RKO (cell line): ENCODE data around the gene GNPDA2.
"Not testable (repeated sequence)": the region's sequence is repeated elsewhere in the genome, so short reads cannot be mapped to it uniquely, and the experiment has no call there.

ENCODE experiments used
- DNase-seq: peaks from one replicate; pipeline ENCODE4 v3.0.0-alpha.2; 2016; ENCODE audit warnings: low spot score

Gene GNPDA2

DNA sequence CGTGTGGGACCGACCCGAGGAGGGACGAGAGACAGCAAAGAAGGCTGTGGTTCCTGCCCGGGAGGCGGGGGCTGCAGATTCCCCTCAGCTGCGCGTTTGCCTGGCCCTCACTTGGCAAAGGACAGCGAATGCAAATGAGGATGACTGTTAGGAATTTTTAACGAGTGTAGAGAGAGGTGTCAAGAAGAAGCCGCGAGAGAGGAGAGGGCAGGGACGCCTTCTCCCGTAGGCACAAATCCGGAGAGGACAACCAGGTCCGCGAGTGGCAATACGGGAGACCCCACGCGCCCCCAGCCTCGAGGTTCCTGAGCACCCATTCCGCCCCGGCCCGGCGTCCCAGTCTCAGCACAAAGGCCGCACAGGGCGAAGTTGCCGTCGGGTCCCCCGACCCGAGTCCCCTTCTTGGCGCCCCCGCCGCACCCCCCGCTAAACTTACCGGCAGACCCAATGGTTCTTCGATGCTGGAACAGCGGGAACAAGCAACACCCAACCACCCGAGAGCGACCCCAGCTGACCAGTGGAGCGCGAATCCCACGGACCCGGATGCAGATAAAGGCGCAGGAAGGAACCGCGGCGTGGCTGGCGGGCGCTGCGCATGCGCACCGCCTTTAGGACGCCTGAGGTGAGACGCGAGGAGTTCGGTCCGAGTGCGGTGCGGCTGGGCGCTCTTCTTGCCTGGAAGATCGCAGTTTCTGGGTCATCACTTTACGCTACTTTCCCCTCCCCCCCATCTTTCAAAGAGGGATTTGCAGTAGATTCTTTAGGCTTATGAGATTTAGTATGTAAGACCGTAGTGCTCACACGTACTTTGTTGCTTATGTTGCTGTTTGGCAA, at the start of gene GNPDA2:
TSS of gene GNPDA2 (minus strand) at position 519 of the 834 bp plus-strand sequence. CDS start 4,349 bp downstream, outside the sequence.
- peak; percentile 94 for DNase-seq

DNA sequence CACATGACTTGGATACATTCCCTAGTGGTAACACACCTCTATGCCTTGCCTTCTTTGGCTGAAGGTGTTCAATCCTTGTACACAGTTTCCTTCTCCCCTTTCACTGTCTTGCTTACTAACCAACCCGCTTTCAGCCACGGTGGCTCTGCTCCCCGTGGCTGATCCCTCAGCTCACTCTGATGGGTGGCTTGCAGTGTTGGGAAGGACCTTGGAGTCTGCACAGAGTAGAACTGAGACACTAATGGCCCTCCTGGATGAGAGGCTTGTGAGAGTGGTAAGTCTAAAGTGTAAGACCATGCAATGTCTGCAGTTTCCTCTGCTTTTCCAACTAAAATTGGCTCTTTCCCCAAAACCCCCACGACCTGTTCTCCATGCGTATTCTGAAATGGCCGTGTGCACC, 46.0 kb upstream of the GNPDA2 start:
- no peak for DNase-seq

DNA sequence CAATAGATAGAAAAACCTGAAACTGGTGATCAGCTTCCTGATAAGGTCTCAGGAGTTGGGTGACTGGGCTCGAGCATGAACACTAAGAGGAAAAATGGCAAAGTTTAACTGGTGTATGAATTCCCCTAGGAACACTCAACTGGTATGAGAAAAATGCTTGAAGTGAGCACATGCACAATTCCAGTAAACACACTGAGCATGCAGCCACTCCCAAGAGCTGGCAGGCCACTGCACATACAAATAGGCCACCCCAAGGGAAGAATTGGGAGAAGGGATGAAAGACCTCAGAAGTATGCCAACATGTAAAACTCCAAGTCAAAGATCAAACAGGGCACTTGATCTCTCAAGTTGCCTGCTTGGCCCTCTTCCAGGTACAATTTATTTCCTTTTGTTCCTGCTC, 45.4 kb upstream of the GNPDA2 start:
- DNase-seq = no peak

DNA sequence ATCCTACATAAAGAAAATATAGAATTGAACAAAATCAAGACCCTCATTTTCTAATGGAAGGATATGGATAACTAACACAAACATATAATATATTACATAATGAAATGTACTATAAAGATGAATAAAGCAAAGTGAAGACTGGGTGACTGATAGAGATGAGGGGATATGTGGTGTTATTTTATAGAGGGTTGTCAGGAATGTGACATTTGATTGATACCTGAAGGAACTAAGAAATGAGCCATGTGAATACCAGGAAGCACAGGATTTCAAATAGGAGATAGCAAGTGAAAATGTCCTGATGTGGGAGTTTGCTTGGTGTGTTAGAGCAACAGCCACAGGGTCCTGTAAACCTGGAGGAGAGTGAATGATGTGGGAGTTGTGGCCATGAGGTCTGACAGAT, 40.1 kb upstream of the GNPDA2 start:
- no peak for DNase-seq

DNA sequence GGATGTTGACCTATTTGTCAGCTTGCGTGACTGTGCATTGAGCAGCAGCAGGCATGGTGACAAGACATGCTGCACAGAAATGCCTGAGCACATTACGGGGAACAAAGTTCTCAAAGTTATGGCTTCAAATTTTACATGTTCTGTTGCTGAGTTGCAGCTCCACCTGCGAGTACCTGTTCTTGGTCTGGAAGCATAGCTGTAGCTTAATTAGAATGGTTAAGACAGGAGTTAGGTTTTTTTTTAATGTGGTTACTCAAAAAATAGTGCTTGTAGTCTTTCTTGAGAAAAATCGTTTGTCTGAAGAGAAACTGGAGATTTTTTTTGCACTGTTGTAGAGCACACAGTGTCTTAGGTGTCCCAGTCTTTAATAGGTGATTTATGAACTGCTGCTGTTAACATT, 38.8 kb upstream of the GNPDA2 start:
- DNase-seq = no peak

DNA sequence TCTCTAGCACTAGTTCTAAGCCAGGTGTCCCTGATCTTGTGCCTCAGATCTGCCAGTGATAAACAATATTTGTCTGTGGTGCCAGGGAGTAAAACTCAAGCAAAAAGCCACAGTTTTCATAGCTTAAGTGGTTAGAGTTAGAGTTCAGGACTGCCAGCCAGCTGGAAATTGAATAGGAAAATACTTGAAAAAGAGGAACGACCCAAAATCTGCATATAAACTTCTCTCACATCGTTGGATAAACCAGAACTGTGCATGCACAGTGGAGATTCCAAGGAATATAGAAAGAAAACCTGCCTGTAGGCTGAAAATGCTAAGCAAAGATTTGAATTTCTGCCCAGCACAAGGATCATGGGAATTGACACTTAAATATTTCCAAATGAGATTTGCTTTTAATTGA, 35.0 kb upstream of the GNPDA2 start:
- no peak for DNase-seq

DNA sequence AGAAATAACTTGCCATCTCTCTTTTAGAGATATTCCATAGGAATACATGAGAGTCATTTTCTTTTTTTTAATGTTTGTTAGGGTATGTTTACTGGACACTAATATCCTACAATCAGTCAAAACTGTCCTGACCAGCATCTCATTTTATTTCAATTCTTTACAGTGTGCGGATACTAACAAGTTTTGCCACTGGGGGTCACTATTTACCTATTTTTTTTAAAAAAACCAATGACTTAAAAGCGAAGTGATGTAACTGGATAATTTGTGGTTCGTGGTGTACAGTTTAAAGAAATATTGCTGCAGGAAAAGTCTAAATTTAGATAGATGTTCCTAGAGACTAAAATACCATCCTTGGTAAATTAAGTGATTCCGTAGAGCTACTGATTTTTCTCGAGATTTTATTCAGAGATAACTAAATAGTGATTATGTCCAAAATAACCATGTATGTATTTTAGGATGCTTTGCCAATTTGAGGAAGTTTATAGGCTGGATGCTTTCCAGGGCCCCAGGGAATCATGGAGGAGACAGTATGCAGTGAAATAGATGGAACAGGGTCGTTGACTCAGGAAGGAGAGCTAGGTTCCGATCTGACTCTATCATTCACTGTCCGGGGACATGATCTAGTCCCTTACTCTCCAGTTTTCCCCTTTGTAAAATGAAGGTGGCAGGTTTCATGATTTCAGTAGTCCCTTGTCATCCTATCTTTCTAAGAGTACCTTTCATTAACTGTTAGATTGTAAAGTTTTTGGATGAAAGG, 34.0 kb upstream of the GNPDA2 start:
- peak; percentile 60 for DNase-seq

DNA sequence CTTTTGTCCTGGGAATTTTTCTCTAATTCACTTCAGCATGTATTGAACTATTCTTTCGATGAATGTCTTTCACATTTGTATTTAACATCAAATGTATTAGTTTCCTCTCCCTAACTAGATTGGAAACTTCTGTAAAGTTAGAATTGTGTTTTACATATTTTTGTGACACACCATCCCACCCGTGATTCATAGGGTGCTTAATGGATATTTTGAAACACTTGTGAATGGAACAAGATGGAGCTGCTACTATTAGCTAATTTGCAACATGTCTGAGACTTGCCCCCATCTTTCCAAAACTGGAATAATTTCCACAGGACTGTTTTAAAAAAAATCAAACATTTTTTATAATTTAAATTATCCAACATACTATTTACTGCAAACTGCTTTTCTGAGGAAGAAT, 30.2 kb upstream of the GNPDA2 start:
- no peak for DNase-seq

DNA sequence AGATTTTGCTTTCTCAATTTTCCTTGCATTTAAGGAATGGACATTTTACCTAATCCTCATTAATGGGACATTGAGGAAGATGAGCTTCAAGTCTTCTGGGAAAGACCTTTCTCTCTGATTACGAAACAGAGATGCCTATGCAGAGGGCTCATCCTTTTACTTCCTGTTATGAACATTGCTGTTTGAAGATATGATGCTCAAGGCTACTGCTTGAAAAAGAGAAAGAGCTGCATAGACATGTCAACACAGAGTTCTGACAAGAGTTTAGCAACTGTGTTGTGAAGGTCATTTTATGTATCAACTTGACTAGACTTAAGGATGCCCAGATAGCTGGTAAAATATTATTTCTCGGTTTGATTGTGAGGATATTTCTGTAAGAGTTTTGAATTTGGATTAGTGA, 13.8 kb upstream of the GNPDA2 start:
- DNase-seq = no peak

DNA sequence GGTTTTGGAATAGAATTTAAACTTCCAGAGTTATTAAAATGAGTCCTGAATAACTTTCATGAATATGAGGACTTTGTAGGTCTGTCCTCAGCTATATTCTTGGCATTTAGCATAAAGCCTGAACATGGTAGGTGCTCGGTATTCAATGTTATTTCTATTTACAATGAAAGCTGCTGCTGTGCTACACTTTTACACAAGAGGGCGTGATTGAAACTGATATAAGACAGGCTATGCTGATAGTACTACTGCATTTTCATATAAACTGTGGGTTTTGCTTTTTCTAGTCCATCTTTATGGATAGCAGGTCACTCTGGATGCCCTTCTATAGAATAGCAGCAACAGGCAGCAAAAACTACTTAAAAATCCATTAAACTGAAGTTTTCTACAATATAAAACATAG, 12.3 kb upstream of the GNPDA2 start:
- DNase-seq = peak; percentile 61

DNA sequence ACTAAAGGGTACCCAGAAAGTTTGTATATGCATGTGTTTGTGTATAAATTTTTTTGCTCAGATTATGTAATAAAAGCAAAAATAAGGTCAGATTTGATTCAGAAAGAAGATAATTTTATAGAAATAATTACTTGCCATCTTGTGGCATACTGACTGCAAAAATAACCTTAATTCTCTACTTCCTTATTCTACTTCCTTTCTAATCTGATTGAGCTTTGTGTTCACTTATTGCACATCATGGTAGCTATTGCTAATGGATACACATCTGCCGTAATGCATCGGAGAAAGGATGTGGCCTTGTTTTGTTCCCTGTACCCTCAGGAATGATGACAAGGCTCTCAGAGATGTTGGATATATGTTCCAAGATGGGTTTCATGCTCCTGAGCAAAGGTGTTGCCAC, 10.5 kb upstream of the GNPDA2 start:
- DNase-seq = no peak

DNA sequence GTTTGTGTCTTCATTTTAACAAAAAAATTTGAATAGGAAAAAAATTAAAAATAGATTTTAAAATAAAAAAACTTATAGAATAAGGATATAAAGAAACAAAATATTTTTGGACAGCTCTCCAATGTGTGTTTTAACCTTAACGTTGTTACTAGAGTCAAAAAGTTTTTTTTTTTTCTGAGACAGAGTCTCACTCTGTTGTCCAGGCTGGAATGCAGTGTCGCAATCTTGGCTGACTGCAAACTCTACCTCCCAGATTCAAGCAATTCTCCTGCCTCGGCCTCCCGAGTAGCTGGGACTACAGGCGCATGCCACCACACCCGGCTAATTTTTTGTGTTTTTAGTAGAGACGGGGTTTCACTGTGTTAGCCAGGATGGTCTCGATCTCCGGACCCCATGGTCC, 2.3 kb upstream of the GNPDA2 start:
- DNase-seq = not testable (repeated sequence)

DNA sequence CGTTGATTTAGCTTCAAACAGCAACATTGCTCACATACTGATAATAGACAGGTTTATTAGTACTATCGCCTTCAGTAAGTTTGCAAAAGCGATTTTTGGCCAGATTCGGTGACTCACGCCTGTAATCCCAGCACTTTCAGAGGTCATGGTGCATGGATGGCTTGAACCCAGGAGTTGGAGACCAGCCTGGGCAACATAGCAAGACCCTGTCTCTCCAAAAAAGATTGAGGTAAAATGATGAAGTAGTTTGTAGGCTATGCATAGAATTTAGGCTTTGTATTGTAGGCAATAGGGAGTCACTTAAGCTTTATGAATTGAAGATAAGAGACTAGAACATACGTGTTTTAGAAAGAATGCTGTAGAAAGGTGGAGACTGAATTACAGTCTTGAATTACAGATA, 1.1 kb upstream of the GNPDA2 start:
- DNase-seq = no peak

DNA sequence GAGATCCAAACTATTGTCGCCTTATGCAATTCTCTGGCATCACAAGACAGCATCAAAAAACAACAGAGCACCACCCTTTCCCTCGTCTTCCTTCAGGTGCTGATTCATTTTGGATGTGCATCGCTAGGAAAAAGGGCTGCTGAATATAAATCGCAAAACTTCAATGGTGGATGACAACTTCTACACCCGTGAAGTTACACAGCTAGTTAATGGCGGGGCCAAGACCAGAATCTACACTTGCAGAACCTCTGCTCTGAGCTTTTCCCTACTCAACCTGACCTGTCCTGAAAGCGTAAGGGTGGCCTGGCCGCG, 674 bp downstream of the GNPDA2 start:
- peak; percentile 31 for DNase-seq

DNA sequence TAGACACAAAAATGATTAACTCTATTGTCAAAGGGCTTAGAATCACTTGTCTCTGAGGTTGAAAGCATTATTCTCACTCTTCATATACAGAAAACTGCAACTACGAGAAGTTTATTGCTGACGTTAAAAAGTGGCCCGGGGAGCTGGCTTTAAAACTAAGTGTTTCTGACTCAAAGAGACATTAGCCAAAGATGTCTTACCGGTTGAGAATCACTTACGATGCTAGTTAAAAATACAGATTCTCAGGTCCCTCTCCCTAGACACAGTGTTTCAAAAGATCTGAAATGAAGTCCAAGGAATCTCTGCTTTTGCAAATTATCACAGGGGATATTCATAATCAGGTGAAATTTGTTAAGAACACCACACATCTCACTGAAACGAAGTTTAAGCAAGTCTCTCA, 1.2 kb downstream of the GNPDA2 start:
- DNase-seq = peak; percentile 64

DNA sequence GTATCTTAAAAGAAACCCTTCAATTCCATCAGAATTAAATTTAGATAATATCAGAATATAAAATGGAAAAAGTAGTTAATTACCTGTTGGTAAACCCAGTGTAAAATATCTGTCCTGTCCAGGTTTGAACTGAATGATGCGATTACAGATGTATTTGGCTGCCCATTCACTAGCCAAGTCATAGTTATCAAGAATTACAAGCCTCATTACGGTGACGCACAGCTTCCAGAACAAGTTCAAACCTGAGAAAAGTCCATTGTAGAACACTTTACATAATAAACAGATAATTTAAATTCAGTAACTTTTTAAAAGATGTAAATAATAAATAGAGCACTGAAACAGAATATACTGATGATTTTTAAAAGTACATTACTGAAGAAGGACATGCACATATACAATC, 4.4 kb downstream of the GNPDA2 start:
- DNase-seq = no peak

DNA sequence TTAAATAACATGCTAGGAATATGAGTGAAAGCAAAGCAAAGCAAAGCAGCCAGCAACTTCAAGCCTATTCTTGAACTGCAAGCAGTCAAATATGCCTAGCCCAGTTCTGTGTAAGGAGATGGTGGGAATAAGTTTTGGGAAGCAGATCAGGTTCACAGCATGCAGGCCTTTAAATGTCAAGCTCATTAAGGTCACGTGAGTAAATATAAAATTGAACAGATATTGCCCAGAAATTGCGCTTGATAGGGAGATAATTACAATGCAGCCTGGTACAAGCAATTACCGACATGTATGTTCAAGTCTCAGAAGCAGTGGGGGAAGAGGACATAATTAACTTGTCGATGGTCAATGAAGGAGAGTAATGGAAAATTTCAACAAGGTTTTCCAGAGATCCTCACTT, 6.0 kb downstream of the GNPDA2 start:
- no peak for DNase-seq

DNA sequence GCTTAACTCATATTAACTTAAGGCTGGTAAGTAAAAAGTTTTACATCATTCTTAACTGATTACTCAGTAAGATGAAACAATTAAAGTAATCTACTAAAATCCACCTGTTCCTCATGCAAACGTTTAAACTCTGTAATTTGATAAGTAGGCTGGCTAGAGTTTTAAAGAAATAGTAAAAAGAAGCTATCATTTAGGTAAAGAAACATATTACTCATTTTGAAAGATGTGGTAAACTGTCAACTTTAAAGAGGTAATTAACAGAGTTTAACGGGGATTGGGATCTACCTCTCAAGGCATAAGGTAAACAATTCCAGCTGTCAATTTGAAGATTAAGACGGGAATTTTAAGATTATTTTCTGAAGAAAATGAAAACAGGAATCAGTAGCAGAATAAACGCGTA, 9.8 kb downstream of the GNPDA2 start:
- DNase-seq = no peak

DNA sequence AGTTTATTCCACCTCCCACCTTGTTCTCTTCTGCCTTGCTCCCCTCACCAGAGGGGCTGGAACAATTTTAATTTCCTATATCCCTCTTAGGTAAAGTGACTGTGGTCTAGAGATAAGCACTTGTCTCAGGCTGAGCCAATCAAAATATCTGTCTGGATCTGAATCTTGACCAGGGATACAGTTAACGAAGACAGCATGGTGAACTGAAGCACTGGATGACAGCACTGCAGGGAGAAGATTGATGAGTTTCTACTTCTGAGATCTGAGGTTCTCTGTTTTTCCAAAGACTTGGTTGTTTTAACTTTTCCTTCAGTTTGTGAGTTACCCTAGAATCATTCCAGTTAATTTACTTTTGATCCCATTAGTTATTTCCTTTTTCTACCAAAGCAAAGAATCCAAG, 13.2 kb downstream of the GNPDA2 start:
- no peak for DNase-seq

DNA sequence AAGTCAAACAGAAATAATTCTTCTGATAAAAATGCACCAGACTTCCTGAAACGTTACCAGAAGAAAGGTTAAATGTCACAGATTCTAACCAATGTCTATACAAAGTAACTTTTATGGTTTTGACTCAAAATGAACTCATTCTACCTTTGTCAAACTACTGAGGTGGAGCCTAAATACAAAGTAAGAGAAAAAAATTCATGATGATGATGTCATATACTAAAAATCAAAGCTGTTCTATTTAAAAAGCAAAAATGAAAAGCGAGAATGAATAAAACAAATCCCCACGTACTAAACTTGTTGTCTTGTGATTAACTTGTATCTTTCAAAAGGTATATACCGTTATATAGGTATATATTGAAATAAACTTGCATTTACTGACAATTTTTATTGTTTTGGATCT, 21.7 kb downstream of the GNPDA2 start:
- no peak for DNase-seq

DNA sequence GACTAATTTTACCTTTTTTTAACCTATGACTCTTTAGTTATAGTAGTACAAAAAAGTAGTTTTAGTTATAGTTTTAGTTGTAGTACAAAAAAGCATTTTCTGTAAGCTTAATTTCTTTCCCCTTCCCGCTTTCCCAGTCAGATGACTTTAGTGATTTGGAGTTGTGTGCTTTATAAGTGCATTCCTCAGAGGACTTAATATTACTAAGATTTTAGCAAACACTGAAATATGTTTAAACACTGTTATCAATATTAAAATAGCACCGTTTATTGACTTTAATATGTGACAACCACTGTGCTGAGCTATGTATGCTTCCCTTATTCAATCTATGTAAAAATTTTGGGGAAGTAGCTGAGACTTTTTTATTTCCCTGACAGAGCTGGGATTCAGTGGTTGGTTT, 25.3 kb downstream of the GNPDA2 start:
- DNase-seq = no peak

DNA sequence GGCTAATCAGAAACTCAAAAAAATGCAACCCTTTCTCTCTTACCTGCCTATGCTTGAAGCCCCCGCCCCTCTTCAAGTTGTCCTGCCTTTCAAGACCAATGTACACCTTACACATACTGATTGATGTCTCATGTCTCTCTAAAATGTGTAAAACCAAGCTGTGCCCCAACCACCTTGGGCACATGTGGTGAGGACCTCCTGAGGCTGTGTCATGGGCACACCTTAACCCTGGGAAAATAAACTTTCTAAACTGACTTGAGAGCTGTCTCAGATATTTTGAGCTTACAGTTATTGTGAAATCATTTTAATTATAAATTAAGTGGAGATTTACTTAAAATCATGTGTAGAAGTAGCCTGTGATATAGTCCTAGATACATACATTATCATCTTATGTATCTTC, 25.9 kb downstream of the GNPDA2 start:
- no peak for DNase-seq

DNA sequence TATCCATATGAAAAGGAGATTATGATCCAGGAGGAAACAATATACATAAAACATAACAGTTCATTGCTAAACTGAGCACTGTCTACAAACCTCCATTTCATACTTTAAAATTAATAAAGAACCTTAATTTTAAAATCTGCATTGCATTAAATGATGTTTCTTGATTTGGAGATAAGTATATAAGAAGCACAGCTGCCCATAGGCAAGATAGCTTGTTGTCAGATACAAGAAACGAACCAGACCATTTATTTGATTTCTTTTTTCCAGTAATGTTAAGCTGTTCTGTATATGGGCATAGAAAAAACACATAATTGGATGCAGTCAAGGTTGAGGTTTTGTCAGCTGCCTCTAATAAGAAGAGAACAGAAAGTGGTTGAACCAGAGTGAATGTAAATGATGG, 41.7 kb downstream of the GNPDA2 start:
- DNase-seq = no peak

DNA sequence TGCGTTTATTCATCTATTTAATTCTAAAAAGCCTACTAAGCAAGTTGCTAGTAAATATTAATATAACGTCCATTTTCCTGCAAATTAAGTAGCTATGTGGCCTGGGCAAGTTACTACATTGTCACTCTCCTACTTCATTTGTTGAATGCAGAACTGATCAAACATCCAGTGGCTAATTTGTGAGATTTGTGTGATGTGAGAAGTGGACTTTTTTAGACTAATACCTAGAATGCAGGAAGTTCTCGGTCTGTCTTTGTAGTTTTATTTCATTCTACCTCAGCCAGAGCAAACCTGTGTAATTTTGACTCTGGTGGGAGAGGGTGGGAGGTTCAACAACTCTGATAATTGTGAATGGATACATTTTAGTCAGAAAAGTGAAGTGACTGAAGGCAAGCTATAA, 47.3 kb downstream of the GNPDA2 start:
- peak; percentile 15 for DNase-seq
